ENCODE data around the gene NKX2-4. TPM values are rescaled to one million over a fixed set of nuclear protein-coding genes. Genes with fewer than 3 reads are reported as not detected.

Gene NKX2-4
- polyA plus RNA-seq, 1 of the 3 experiments (the other 2 are of a cell fraction), result not detected

- WGBS (ENCODE audit: low lambda C conversion rate), result 98% methylated on average over 7 of the region's 7 CpGs
- POLR2A ChIA-PET, result no interaction called here
Measured at GRCh38 chr20:21390768-21391167, 6.6 kb downstream of the NKX2-4 start.

More at GRCh38 chr20:21390768-21391167, 6.6 kb downstream of the NKX2-4 start:
- Histone ChIP-seq H3K4me3 (ENCODE audit: low read depth in 2 of 2, low read length in 1 of 2) (no peak overlapping the region), H3K9me2 (no peaks in the 10 kb centered on the region), H3K4me2 (no peak overlapping the region), H3K27me3 (ENCODE audit: insufficient read depth) (peaks cover 15% of the 10 kb centered on the region), H3K4me1 (ENCODE audit: control insufficient read depth in 1 of 2, insufficient read depth in 2 of 2, low read depth in 1 of 2, low read length in 1 of 2) (no peaks in the 10 kb centered on the region; a peak in 1 of 4 replicates), H3K9ac (no peak overlapping the region), H3K9me3 (no peaks in the 10 kb centered on the region), H3K79me2 (ENCODE audit: insufficient read depth) (no peaks in the 10 kb centered on the region), H2AFZ (ENCODE audit: low read depth) (no peak overlapping the region), H3F3A (replicated peaks; ENCODE audit: insufficient read depth) (peaks cover 11% of the 10 kb centered on the region), H3K27ac (ENCODE audit: low read depth in 2 of 2, low read length in 1 of 2) (no peak overlapping the region), H4K20me1 (ENCODE audit: insufficient read depth) (no peaks in the 10 kb centered on the region), H3K36me3 (replicated peaks in 1 of 2; ENCODE audit: control insufficient read depth in 1 of 2, insufficient read depth in 2 of 2, low read length in 1 of 2) (peaks cover 30 to 51% of the 10 kb centered on the region in 2 experiments)
- CTCF ChIA-PET, result interaction anchor here (4.2 kb wide), 1 partner anchor 155 kb away, joined by 22 read pairs; no protein-coding TSS in a partner anchor
- DNase-seq, result no peak
- no peak for TF ChIP-seq REST (IDR thresholded peaks at IDR 0.05; ENCODE audit: low read depth, low read length)
- TF ChIP-seq ZBTB33 (IDR thresholded peaks at IDR 0.05; ENCODE audit: borderline replicate concordance, low read depth), result no peak
- no peak for TF ChIP-seq USF1 (IDR thresholded peaks at IDR 0.05; ENCODE audit: borderline replicate concordance, low read depth)
- TF ChIP-seq JUND (IDR thresholded peaks at IDR 0.05), result no peak
- no peak for TF ChIP-seq PBX3 (IDR thresholded peaks at IDR 0.05)
- TF ChIP-seq EZH2phosphoT487 (IDR thresholded peaks at IDR 0.05; ENCODE audit: borderline replicate concordance, low read depth), result no peak
- TF ChIP-seq MEF2A (IDR thresholded peaks at IDR 0.05; ENCODE audit: borderline replicate concordance, low read depth), result no peak
- no peak for TF ChIP-seq POLR2AphosphoS5 (IDR thresholded peaks at IDR 0.05; ENCODE audit: low read depth, low read length)
- no peak for TF ChIP-seq TEAD4 (IDR thresholded peaks at IDR 0.05; ENCODE audit: borderline replicate concordance, insufficient read depth)
- no peak for TF ChIP-seq NRF1 (IDR thresholded peaks at IDR 0.05; ENCODE audit: low read depth, low read length)
- no peak for TF ChIP-seq IRF3 (IDR thresholded peaks at IDR 0.05; ENCODE audit: low read depth, low read length)
- no peak for TF ChIP-seq FOSL2 (IDR thresholded peaks at IDR 0.05; ENCODE audit: borderline replicate concordance, low read depth)
- TF ChIP-seq FOXJ3 (CRISPR knock-in tag; IDR thresholded peaks at IDR 0.05), result no peak
- TF ChIP-seq RXRA (IDR thresholded peaks at IDR 0.05; ENCODE audit: borderline replicate concordance, low read depth), result no peak
